Measurements from ENCODE around the gene ALG11. TPM values are rescaled to one million over a fixed set of nuclear protein-coding genes. Genes with fewer than 3 reads are reported as not detected.
A peak's percentile ranks its signal among the peaks of the same experiment; 100 is the strongest.
"Not testable (repeated sequence)": the region's sequence is repeated elsewhere in the genome, so short reads cannot be mapped to it uniquely, and the experiment has no call there.

ALG11 gene
- total RNA-seq, 6 donors from 2014 or later: 10.5 to 34.4 (median 22.7) TPM

- no peaks in the 10 kb centered on the region for H3K9me3 ChIP-seq
- no peak overlapping the region for H3K27ac ChIP-seq
- no peaks in the 10 kb centered on the region for H3K27me3 ChIP-seq
- no peaks in the 10 kb centered on the region for H3K36me3 ChIP-seq
- DNase-seq (no peak), ATAC-seq (ENCODE audit: low FRiP score in 2 of 2) (peak in 1 of 2 donors; percentile 24)
- H3K4me3 ChIP-seq: no peak overlapping the region
- no peaks in the 10 kb centered on the region for H3K4me1 ChIP-seq
- 47 to 73% methylated on average over 4 to 5 of the region's 5 CpGs for WGBS, 2 donors
- TF ChIP-seq POLR2A (IDR thresholded peaks at IDR 0.05) (no peak), POLR2AphosphoS5 (IDR thresholded peaks at IDR 0.05) (no peak), CTCF (IDR thresholded peaks at IDR 0.05) (no peak), EP300 (IDR thresholded peaks at IDR 0.05) (no peak)
Observed at GRCh38 chr13:51978796-51979556, 33.2 kb upstream of the ALG11 start.

GRCh38 chr13:51980908-51981307 lies 31.3 kb upstream of the ALG11 start:
- H3K36me3 ChIP-seq: no peaks in the 10 kb centered on the region
- H3K9me3 ChIP-seq: no peaks in the 10 kb centered on the region
- no peaks in the 10 kb centered on the region for H3K27me3 ChIP-seq
- H3K4me3 ChIP-seq: no peak overlapping the region
- no peaks in the 10 kb centered on the region for H3K4me1 ChIP-seq
- no peak for ATAC-seq (ENCODE audit: low FRiP score in 2 of 2)
- TF ChIP-seq EP300 (IDR thresholded peaks at IDR 0.05): no peak
- WGBS, 2 donors: 67 to 79% methylated on average over 4 of the region's 4 CpGs
- H3K27ac ChIP-seq: no peak overlapping the region
- no peak for DNase-seq

GRCh38 chr13:51981355-51981754 lies 30.8 kb upstream of the ALG11 start:
- no peak overlapping the region for H3K27ac ChIP-seq
- WGBS, 2 donors: 85 to 96% methylated on average over 4 of the region's 4 CpGs

GRCh38 chr13:51983292-51983691 lies 28.9 kb upstream of the ALG11 start:
- not testable (repeated sequence) for H3K27me3 ChIP-seq; H3K9me3 ChIP-seq; H3K27ac ChIP-seq; ATAC-seq (ENCODE audit: low FRiP score in 2 of 2); H3K36me3 ChIP-seq; DNase-seq; H3K4me3 ChIP-seq; H3K4me1 ChIP-seq
- WGBS, 2 donors: 94% methylated on average over 3 of the region's 3 CpGs; no CpG with 5 or more reads in 1 of the 2 donors

More at GRCh38 chr13:51981355-51981754, 30.8 kb upstream of the ALG11 start:
- ATAC-seq (ENCODE audit: low FRiP score in 2 of 2): no peak
- TF ChIP-seq EP300 (IDR thresholded peaks at IDR 0.05): no peak
- TF ChIP-seq POLR2AphosphoS5 (IDR thresholded peaks at IDR 0.05): no peak
- no peak for TF ChIP-seq CTCF (IDR thresholded peaks at IDR 0.05)
- TF ChIP-seq POLR2A (IDR thresholded peaks at IDR 0.05): no peak
- Histone ChIP-seq H3K4me1 (no peaks in the 10 kb centered on the region), H3K4me3 (no peak overlapping the region), H3K27me3 (no peaks in the 10 kb centered on the region), H3K9me3 (no peaks in the 10 kb centered on the region), H3K36me3 (no peaks in the 10 kb centered on the region)
- no peak for DNase-seq

GRCh38 chr13:51984904-51985303 lies 27.3 kb upstream of the ALG11 start:
- WGBS, 2 donors: 92 to 95% methylated on average over 4 of the region's 4 CpGs
- not testable (repeated sequence) for H3K36me3 ChIP-seq; H3K27ac ChIP-seq; H3K4me3 ChIP-seq; H3K9me3 ChIP-seq; H3K27me3 ChIP-seq; H3K4me1 ChIP-seq; DNase-seq; ATAC-seq (ENCODE audit: low FRiP score in 2 of 2)

- Histone ChIP-seq H3K4me1 (no peaks in the 10 kb centered on the region), H3K36me3 (no peaks in the 10 kb centered on the region), H3K9me3 (peaks cover 0 to 4% (median 0%) of the 10 kb centered on the region in 4 donors), H3K4me3 (no peak overlapping the region), H3K27me3 (no peaks in the 10 kb centered on the region), H3K27ac (no peak overlapping the region)
- ATAC-seq (ENCODE audit: low FRiP score in 2 of 2): no peak
- 78 to 79% methylated on average over 3 of the region's 3 CpGs for WGBS, 2 donors
- no peak for DNase-seq
- no peak for TF ChIP-seq EP300 (IDR thresholded peaks at IDR 0.05)
- no peak for TF ChIP-seq POLR2A (IDR thresholded peaks at IDR 0.05)
- no peak for TF ChIP-seq CTCF (IDR thresholded peaks at IDR 0.05)
- no peak for TF ChIP-seq POLR2AphosphoS5 (IDR thresholded peaks at IDR 0.05)
Observed at GRCh38 chr13:51988988-51989618, 23.1 kb upstream of the ALG11 start.
